Right lobe of liver (tissue), 6 donors: ENCODE measurements around the gene CDK11A. TPM values are rescaled to one million over a fixed set of nuclear protein-coding genes. Genes with fewer than 3 reads are reported as not detected.
"Not testable (repeated sequence)": the region's sequence is repeated elsewhere in the genome, so short reads cannot be mapped to it uniquely, and the experiment has no call there.

ENCODE experiments used
- ATAC-seq, 4 donors: fragments of 200-7000 bp; cut with Tn5 transposase; one replicate each; pipeline ENCODE4 v1.9.1; 2020; ENCODE audit warnings: mild to moderate bottlenecking in 4 of 4, moderate library complexity in 4 of 4
- DNase-seq, 3 donors: peaks; one replicate each; pipeline ENCODE4 v3.0.0-alpha.2; 2020
- H3K27ac ChIP-seq, 3 donors: fragments of 200-600 bp; one replicate each; pipeline ENCODE4 v1.8.0; 2022
- H3K27me3 ChIP-seq, 2 donors: fragments of 200-600 bp; one replicate each; pipeline ENCODE4 v1.8.0; 2022
- H3K36me3 ChIP-seq, 4 donors: fragments of 200-600 bp; sonication (generic) in 1 of 4; one replicate each; pipeline versions ENCODE4 v1.5.1 to v1.8.0; 2017 to 2022; ENCODE audit warnings: control low read depth in 1 of 4
- H3K4me1 ChIP-seq, 4 donors: fragments of 200-600 bp; sonication (generic) in 1 of 4; one replicate each; pipeline versions ENCODE4 v1.5.1 to v1.8.0; 2017 to 2022; ENCODE audit warnings: control low read depth in 1 of 4
- H3K4me3 ChIP-seq, 3 donors: fragments of 200-600 bp; one replicate each; pipeline ENCODE4 v1.8.0; 2022
- H3K9me3 ChIP-seq, 4 donors: fragments of 200-600 bp; sonication (generic) in 1 of 4; one replicate each; pipeline versions ENCODE4 v1.5.1 to v1.8.0; 2017 to 2022; ENCODE audit warnings: control low read depth in 1 of 4
- CTCF ChIP-seq, 4 donors: fragments of 200-600 bp in 3 of 4; fragments of 450-650 bp in 1 of 4; IDR thresholded peaks; one replicate each; pipeline versions ENCODE4 v1.5.1 to v1.8.0; 2016 to 2022; ENCODE audit warnings: antibody characterized with exemption in 4 of 4, mild to moderate bottlenecking in 2 of 4
- POLR2A ChIP-seq: fragments of 450-650 bp; IDR thresholded peaks from one replicate; pipeline ENCODE4 v1.6.1; 2017; ENCODE audit warnings: antibody characterized with exemption, mild to moderate bottlenecking
- WGBS: methylation state at CpG from one replicate; pipeline ENCODE4 v1.1.6; 2018; ENCODE audit warnings: low coverage, low lambda C conversion rate; ENCODE audit not compliant: insufficient coverage; ENCODE audit errors: missing lambda C conversion rate; 5-methylcytosine and 5-hydroxymethylcytosine counted together
- intact Hi-C, 2 donors: fragments of 100-400 bp; cut with DNase I; formaldehyde crosslinking; loops; one replicate each; pipeline versions ENCODE4 v1.11.2 to v1.14.1; 2022
- total RNA-seq, 6 experiments: library from RNA; depleted of rRNA in 2 of 6; stranded (reverse); fragments of >200 nt in 2 of 6; fragmentation: NEBNext Ultra II Directional in 3 of 6; extraction: Animal tissue kit (Norgen Biotek cat#: 25700) in 3 of 6; gene quantifications; one replicate each; pipeline versions ENCODE4 v1.1.0 to v1.2.4, GENCODE V29; 2016 to 2023
- donor health status: DM: no; HTN: yes; CAD: no.
- donor health status: DM: no; HTN: no; CAD: no.
- donor health status: DM: no; HTN: no; CAD: no.
- donor health status: DM: no; HTN: yes; CAD: no.
- donor health status: DM: no; HTN: yes; CAD: no.

Gene CDK11A
- total RNA-seq, 6 experiments from 2014 or later, result 8.4 to 25.2 (median 11.0) TPM

DNA sequence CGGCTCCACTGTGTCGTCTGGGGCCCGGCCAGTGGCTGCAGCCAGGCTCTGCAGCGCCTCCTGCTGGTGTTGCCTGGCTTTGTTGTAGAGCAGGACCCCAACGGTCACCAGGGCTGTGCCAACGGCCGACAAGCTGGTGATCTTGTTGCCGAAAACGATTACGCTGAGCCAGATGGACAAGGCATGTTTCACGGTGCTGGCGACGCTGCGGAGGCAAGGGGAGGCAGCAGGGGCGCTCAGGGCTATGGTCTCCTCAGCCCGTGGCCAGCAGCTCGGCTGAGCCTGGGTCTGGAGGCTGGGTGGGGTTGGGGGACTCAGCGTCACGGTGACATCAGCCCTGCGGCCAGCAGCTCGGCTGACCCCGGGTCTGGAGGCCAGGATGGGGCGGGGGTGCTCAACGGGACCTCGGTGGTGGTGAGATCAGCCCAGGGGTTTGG, 58.3 kb downstream of the CDK11A start:
- 91% methylated on average over 9 of the region's 25 CpGs for WGBS
- Histone ChIP-seq H3K27ac (no peak overlapping the region), H3K4me3 (no peak overlapping the region), H3K9me3 (no peaks in the 10 kb centered on the region), H3K36me3 (peaks cover 0 to 32% (median 14%) of the 10 kb centered on the region in 4 donors), H3K27me3 (no peaks in the 10 kb centered on the region), H3K4me1 (no peaks in the 10 kb centered on the region)
- intact Hi-C loops, result no loop called here
- DNase-seq (peak in 2 of 3 donors; percentile 37 to 46), ATAC-seq (peak in 2 of 4 donors; percentile 17 to 46)
- TF ChIP-seq CTCF (IDR thresholded peaks at IDR 0.05) (peak; percentile 17 to 42 (median 34)), POLR2A (no peak)

- peaks cover 0 to 32% (median 13%) of the 10 kb centered on the region in 4 donors for H3K36me3 ChIP-seq
- whole genome bisulfite sequencing, result 83% methylated on average over 10 of the region's 27 CpGs
- H3K4me3 ChIP-seq, result no peak overlapping the region
- TF ChIP-seq CTCF (IDR thresholded peaks at IDR 0.05), result no peak
- no peak for TF ChIP-seq POLR2A
- no peaks in the 10 kb centered on the region for H3K27me3 ChIP-seq
- no peaks in the 10 kb centered on the region for H3K4me1 ChIP-seq
- DNase-seq (peak in 2 of 3 donors; percentile 44 to 45), ATAC-seq (peak in 2 of 4 donors; percentile 10 to 12)
- H3K27ac ChIP-seq, result no peak overlapping the region
- no peaks in the 10 kb centered on the region for H3K9me3 ChIP-seq
- intact Hi-C loops, result no loop called here
These were observed 59.0 kb downstream of the CDK11A start for GRCh38 chr1:1664941-1665814.

- H3K27ac ChIP-seq, H3K9me3 ChIP-seq, intact Hi-C loops, H3K4me3 ChIP-seq, ATAC-seq, H3K27me3 ChIP-seq, H3K4me1 ChIP-seq: not testable (repeated sequence)
- H3K36me3 ChIP-seq, result peaks cover 0 to 25% (median 13%) of the 10 kb centered on the region in 4 donors
- WGBS, result 20% methylated on average over 1 of the region's 11 CpGs
- DNase-seq, result peak in 1 of 3 donors; percentile 10
These were observed 59.8 kb downstream of the CDK11A start for GRCh38 chr1:1664318-1664717.

GRCh38 chr1:1662830-1663560, 61.2 kb downstream of the CDK11A start:
- intact Hi-C loops, ATAC-seq, H3K4me1 ChIP-seq, H3K4me3 ChIP-seq, H3K27me3 ChIP-seq, H3K9me3 ChIP-seq, H3K27ac ChIP-seq: not testable (repeated sequence)
- peak in 2 of 3 donors; percentile 24 to 31 for DNase-seq
- peaks cover 0 to 20% (median 11%) of the 10 kb centered on the region in 4 donors for H3K36me3 ChIP-seq
- WGBS, result 73% methylated on average over 14 of the region's 15 CpGs

DNA sequence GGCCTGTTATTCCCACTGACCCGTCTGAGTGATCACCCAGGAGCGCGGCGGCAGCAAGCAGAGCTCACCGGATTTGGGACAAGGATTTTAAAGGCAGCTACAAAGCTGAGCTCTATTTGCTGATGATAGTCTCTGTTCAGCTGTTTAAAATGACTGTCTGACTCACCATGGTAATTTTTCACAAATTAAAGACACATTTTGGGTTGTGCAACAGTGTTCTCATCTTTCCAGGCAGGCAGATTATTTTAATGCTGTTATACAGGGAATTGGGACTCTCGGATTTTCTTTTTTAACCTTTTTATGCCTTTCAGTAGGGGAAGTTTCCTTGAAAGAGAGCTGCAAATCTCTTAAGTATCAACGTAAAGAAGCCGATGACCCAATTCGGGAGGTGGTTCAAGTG, 61.8 kb downstream of the CDK11A start:
- intact Hi-C loops, H3K27me3 ChIP-seq, ATAC-seq, H3K27ac ChIP-seq, H3K4me1 ChIP-seq, H3K4me3 ChIP-seq, H3K9me3 ChIP-seq, DNase-seq: not testable (repeated sequence)
- WGBS, result 89% methylated on average over 4 of the region's 9 CpGs
- peaks cover 0 to 20% (median 11%) of the 10 kb centered on the region in 4 donors for H3K36me3 ChIP-seq
